ENCODE results near the gene ZNF423.

ZNF423 gene

DNA sequence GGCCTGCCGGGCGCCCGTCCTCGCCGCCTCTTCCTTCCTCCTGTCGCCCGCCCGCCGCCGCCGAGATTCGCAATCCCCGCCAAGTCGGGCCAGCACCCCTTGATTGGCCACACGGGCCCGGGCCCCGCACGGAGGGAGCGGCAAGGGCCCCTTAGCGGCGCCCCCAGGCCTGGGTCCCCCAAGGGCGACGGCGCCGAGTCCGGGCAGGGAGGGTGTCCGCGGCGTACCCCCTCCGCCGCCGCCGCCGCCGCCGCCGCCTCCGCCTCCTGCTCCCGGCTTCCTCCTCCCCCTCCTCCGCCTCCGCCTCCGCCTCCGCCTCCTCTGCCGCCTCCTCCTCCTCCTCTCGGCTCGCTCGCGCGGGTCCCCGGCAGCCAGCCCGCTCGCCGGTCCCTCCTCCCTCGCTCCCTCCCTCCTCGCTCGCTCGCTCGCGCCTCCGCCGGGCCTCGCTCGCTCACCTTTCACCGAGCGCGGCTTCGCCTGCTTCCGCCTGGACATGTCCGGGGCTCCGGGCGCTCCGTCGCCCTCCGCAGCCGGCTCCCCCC is 561 bp downstream of the ZNF423 start:
- DNase-seq (peak; percentile 89), ATAC-seq (ENCODE audit: insufficient read depth, low read depth) (peak; percentile 95)
- Histone ChIP-seq H3K79me2 (ENCODE audit: insufficient read depth, low read length) (no peaks in the 10 kb centered on the region), H3K27ac (ENCODE audit: low read length) (peak overlapping the region; percentile 56), H2AFZ (ENCODE audit: low read depth, low read length) (peak overlapping the region; percentile 82), H3K36me3 (ENCODE audit: insufficient read depth, low read length) (no peaks in the 10 kb centered on the region), H3K4me2 (ENCODE audit: insufficient read depth, low read length) (peak overlapping the region; percentile 74), H4K20me1 (ENCODE audit: insufficient read depth, low read length) (0 out of 2 replicates have a peak, but pooled peaks cover 3% of the 10 kb centered on the region), H3K4me3 (ENCODE audit: low read depth in 1 of 2, low read length in 2 of 2) (peak overlapping the region; percentile 62 to 70; a peak in 3 of 4 replicates), H3K4me1 (ENCODE audit: insufficient read depth, low read length) (peaks cover 16% of the 10 kb centered on the region), H3K27me3 (ENCODE audit: insufficient read depth, low read length, poor library complexity) (peaks cover 12% of the 10 kb centered on the region), H3K9me3 (ENCODE audit: insufficient read depth, low read length, severe bottlenecking) (no peaks in the 10 kb centered on the region), H3K9ac (ENCODE audit: low read depth, low read length) (peak overlapping the region; percentile 78)
- no peak for TF ChIP-seq EZH2 (IDR thresholded peaks at IDR 0.05; ENCODE audit: borderline replicate concordance, low read depth, low read length, severe bottlenecking)
- TF ChIP-seq, protein P1, sequence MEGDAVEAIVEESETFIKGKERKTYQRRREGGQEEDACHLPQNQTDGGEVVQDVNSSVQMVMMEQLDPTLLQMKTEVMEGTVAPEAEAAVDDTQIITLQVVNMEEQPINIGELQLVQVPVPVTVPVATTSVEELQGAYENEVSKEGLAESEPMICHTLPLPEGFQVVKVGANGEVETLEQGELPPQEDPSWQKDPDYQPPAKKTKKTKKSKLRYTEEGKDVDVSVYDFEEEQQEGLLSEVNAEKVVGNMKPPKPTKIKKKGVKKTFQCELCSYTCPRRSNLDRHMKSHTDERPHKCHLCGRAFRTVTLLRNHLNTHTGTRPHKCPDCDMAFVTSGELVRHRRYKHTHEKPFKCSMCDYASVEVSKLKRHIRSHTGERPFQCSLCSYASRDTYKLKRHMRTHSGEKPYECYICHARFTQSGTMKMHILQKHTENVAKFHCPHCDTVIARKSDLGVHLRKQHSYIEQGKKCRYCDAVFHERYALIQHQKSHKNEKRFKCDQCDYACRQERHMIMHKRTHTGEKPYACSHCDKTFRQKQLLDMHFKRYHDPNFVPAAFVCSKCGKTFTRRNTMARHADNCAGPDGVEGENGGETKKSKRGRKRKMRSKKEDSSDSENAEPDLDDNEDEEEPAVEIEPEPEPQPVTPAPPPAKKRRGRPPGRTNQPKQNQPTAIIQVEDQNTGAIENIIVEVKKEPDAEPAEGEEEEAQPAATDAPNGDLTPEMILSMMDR (IDR thresholded peaks at IDR 0.05; ENCODE audit: borderline replicate concordance, extremely low read depth, low read length, poor library complexity, severe bottlenecking): no peak

DNA sequence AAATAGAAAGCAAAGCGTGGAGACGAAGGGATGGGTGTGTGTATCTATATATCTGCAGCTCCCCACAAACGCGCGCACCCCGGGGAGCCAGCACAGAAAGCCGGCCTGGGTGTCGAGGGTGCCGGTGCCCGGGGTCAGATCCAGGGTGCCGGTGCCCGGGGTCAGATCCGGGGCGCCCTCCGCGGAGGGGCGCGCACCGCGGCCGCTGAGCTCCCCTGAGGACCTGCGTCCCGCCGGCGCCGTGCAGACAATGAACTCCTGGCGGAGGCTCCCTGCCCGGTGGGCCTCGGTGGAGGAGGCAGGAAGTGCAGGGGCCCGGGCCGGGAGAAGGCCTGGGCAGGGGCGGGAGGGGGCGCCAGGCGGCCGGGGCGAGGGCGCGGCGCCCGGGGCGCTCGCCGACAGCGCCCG is 1.1 kb downstream of the ZNF423 start:
- Histone ChIP-seq H3K9ac (ENCODE audit: low read depth, low read length) (peak overlapping the region; percentile 78), H4K20me1 (ENCODE audit: insufficient read depth, low read length) (0 out of 2 replicates have a peak, but pooled peaks cover 1% of the 10 kb centered on the region), H3K4me3 (ENCODE audit: low read depth in 1 of 2, low read length in 2 of 2) (peak overlapping the region in 1 of 2 experiments; percentile 62; a peak in 2 of 4 replicates), H3K79me2 (ENCODE audit: insufficient read depth, low read length) (no peaks in the 10 kb centered on the region), H3K4me2 (ENCODE audit: insufficient read depth, low read length) (peak overlapping the region; percentile 74), H3K27ac (ENCODE audit: low read length) (peak overlapping the region; percentile 44; the same call in 1 of the 2 replicates), H3K27me3 (ENCODE audit: insufficient read depth, low read length, poor library complexity) (peaks cover 12% of the 10 kb centered on the region), H2AFZ (ENCODE audit: low read depth, low read length) (no peak overlapping the region; the same call in none of the 2 replicates), H3K36me3 (ENCODE audit: insufficient read depth, low read length) (no peaks in the 10 kb centered on the region), H3K9me3 (ENCODE audit: insufficient read depth, low read length, severe bottlenecking) (no peaks in the 10 kb centered on the region), H3K4me1 (ENCODE audit: insufficient read depth, low read length) (peaks cover 16% of the 10 kb centered on the region)
- ATAC-seq (ENCODE audit: insufficient read depth, low read depth) (peak; percentile 34), DNase-seq (peak; percentile 34)
- TF ChIP-seq EZH2 (IDR thresholded peaks at IDR 0.05; ENCODE audit: borderline replicate concordance, low read depth, low read length, severe bottlenecking): no peak
- TF ChIP-seq, protein P1 (IDR thresholded peaks at IDR 0.05; ENCODE audit: borderline replicate concordance, extremely low read depth, low read length, poor library complexity, severe bottlenecking): no peak

DNA sequence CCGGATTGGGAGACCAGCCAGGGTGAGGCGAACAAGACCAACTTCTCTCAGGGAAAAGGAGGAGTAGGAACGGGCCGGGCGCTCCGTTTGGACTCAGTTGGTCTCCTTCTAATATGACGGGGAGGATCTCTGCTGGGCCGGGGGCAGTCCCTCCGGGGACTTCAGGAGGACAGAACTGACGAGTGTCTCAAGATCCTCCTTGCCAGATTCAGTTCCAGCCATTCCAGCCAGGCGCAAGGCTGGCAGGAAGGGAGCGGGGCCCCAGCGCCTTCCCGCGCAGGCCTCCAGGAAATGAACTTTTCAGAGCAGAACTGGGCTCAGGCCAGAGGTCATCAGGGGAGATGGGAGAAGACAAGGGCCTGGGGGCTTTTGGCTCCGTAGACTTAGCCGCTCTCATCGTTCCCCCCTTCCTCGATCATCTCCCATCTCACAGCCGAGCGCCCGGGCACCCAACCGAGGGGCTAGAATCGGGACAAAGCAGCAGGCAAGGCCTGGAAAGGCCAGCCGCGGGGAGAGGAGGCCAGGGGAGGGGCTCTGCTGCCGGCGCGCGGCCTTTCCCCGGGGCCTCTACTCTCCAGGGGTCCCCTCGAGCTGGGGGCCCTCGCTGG is 1.6 kb downstream of the ZNF423 start:
- TF ChIP-seq, protein P1 (IDR thresholded peaks at IDR 0.05; ENCODE audit: borderline replicate concordance, extremely low read depth, low read length, poor library complexity, severe bottlenecking): no peak
- no peak for TF ChIP-seq EZH2 (IDR thresholded peaks at IDR 0.05; ENCODE audit: borderline replicate concordance, low read depth, low read length, severe bottlenecking)
- Histone ChIP-seq H3K4me2 (ENCODE audit: insufficient read depth, low read length) (peak overlapping the region; percentile 74), H3K4me1 (ENCODE audit: insufficient read depth, low read length) (peaks cover 16% of the 10 kb centered on the region), H3K27ac (ENCODE audit: low read length) (no peak overlapping the region), H3K4me3 (ENCODE audit: low read depth in 1 of 2, low read length in 2 of 2) (peak overlapping the region in 1 of 2 experiments; percentile 62; a peak in 2 of 4 replicates), H3K79me2 (ENCODE audit: insufficient read depth, low read length) (no peaks in the 10 kb centered on the region), H3K9me3 (ENCODE audit: insufficient read depth, low read length, severe bottlenecking) (no peaks in the 10 kb centered on the region), H2AFZ (ENCODE audit: low read depth, low read length) (no peak overlapping the region; the same call in 1 of the 2 replicates), H3K36me3 (ENCODE audit: insufficient read depth, low read length) (no peaks in the 10 kb centered on the region), H3K27me3 (ENCODE audit: insufficient read depth, low read length, poor library complexity) (peaks cover 9% of the 10 kb centered on the region), H4K20me1 (ENCODE audit: insufficient read depth, low read length) (no peaks in the 10 kb centered on the region), H3K9ac (ENCODE audit: low read depth, low read length) (peak overlapping the region; percentile 78; the same call in 1 of the 2 replicates)
- no peak for DNase-seq
- ATAC-seq (ENCODE audit: insufficient read depth, low read depth): no peak
